Stimulated activated naive B cell treated with anti-CD40 and anti-IgM and Interleukin-4, amounts not matched to agents 10 μg/mL and 1 μg/mL and 100 μg/mL, for 72 hours (primary cell): Measurements from ENCODE around the gene TRPM3.
A peak's percentile ranks its signal among the peaks of the same experiment; 100 is the strongest.

Experiments
- ATAC-seq, 2 donors: fragments of 150-1000 bp; cut with Tn5 transposase; replicated peaks; 2 replicates each; pipeline ENCODE4 v1.10.0; 2021; ENCODE audit warnings: moderate library complexity in 1 of 2
- DNase-seq: peaks from one replicate; pipeline ENCODE4 v3.0.0; 2021
- H3K27ac Mint-ChIP-seq: one replicate; pipeline ENCODE4 v1.8.0; 2022; ENCODE audit warnings: mild to moderate bottlenecking, mixed read lengths
- H3K27me3 Mint-ChIP-seq, 2 donors: one replicate each; pipeline ENCODE4 v1.8.0; 2022; ENCODE audit warnings: mixed read lengths in 2 of 2
- H3K36me3 Mint-ChIP-seq, 2 donors: one replicate each; pipeline ENCODE4 v1.8.0; 2022; ENCODE audit warnings: mixed read lengths in 2 of 2, mild to moderate bottlenecking in 1 of 2
- H3K4me1 Mint-ChIP-seq, 2 donors: one replicate each; pipeline ENCODE4 v1.8.0; 2022; ENCODE audit warnings: mixed read lengths in 2 of 2, mild to moderate bottlenecking in 1 of 2
- H3K4me3 Mint-ChIP-seq, 2 donors: one replicate each; pipeline ENCODE4 v1.8.0; 2022; ENCODE audit warnings: mild to moderate bottlenecking in 2 of 2, mixed read lengths in 2 of 2, moderate library complexity in 1 of 2
- H3K9me3 Mint-ChIP-seq, 2 donors: one replicate each; pipeline ENCODE4 v1.8.0; 2022; ENCODE audit warnings: mixed read lengths in 2 of 2, mild to moderate bottlenecking in 1 of 2

The TRPM3 gene

GRCh38 chr9:70561786-70562395, 559.5 kb downstream of the TRPM3 start:
- H3K27me3 Mint-ChIP-seq = no peaks in the 10 kb centered on the region
- DNase-seq = no peak

GRCh38 chr9:70561111-70561510, 560.3 kb downstream of the TRPM3 start:
- DNase-seq = no peak
- Mint-ChIP-seq H3K4me1 (peaks cover 26 to 41% of the 10 kb centered on the region in 2 donors), H3K9me3 (no peaks in the 10 kb centered on the region), H3K36me3 (no peaks in the 10 kb centered on the region), H3K27me3 (no peaks in the 10 kb centered on the region), H3K27ac (no peak overlapping the region), H3K4me3 (no peak overlapping the region)
- no peak for ATAC-seq

More at GRCh38 chr9:70561786-70562395, 559.5 kb downstream of the TRPM3 start:
- H3K27ac Mint-ChIP-seq = no peak overlapping the region
- H3K4me1 Mint-ChIP-seq = peaks cover 26 to 40% of the 10 kb centered on the region in 2 donors
- no peak for ATAC-seq
- H3K4me3 Mint-ChIP-seq = no peak overlapping the region
- H3K9me3 Mint-ChIP-seq = no peaks in the 10 kb centered on the region
- no peaks in the 10 kb centered on the region for H3K36me3 Mint-ChIP-seq

- H3K36me3 Mint-ChIP-seq = no peaks in the 10 kb centered on the region
- H3K4me1 Mint-ChIP-seq = peaks cover 23 to 41% of the 10 kb centered on the region in 2 donors
- no peak overlapping the region for H3K4me3 Mint-ChIP-seq
- no peak overlapping the region for H3K27ac Mint-ChIP-seq
- ATAC-seq (no peak), DNase-seq (no peak)
- H3K9me3 Mint-ChIP-seq = no peaks in the 10 kb centered on the region
- peaks cover 0 to 6% of the 10 kb centered on the region in 2 donors for H3K27me3 Mint-ChIP-seq
Measured at GRCh38 chr9:70559102-70559501, 562.3 kb downstream of the TRPM3 start.

GRCh38 chr9:70557661-70558369, 563.6 kb downstream of the TRPM3 start:
- Mint-ChIP-seq H3K4me3 (no peak overlapping the region), H3K27me3 (peaks cover 0 to 6% of the 10 kb centered on the region in 2 donors), H3K36me3 (no peaks in the 10 kb centered on the region), H3K9me3 (no peaks in the 10 kb centered on the region), H3K27ac (no peak overlapping the region), H3K4me1 (peaks cover 13 to 28% of the 10 kb centered on the region in 2 donors)
- ATAC-seq = peak; percentile 98 to 99
- no peak for DNase-seq

GRCh38 chr9:70556771-70557170, 564.6 kb downstream of the TRPM3 start:
- DNase-seq (no peak), ATAC-seq (no peak)
- Mint-ChIP-seq H3K27me3 (peaks cover 0 to 6% of the 10 kb centered on the region in 2 donors), H3K9me3 (no peaks in the 10 kb centered on the region), H3K27ac (no peak overlapping the region), H3K36me3 (no peaks in the 10 kb centered on the region), H3K4me3 (no peak overlapping the region), H3K4me1 (peaks cover 11 to 25% of the 10 kb centered on the region in 2 donors)

- DNase-seq = no peak
- Mint-ChIP-seq H3K9me3 (no peaks in the 10 kb centered on the region), H3K27ac (no peak overlapping the region), H3K36me3 (no peaks in the 10 kb centered on the region), H3K4me3 (no peak overlapping the region), H3K4me1 (peaks cover 11 to 25% of the 10 kb centered on the region in 2 donors), H3K27me3 (peaks cover 0 to 6% of the 10 kb centered on the region in 2 donors)
- no peak for ATAC-seq
Measured at GRCh38 chr9:70554881-70555280, 566.5 kb downstream of the TRPM3 start.

- DNase-seq (no peak), ATAC-seq (no peak)
- no peak overlapping the region for H3K27ac Mint-ChIP-seq
- H3K36me3 Mint-ChIP-seq = no peaks in the 10 kb centered on the region
- H3K4me1 Mint-ChIP-seq = peaks cover 11 to 25% of the 10 kb centered on the region in 2 donors
- no peak overlapping the region for H3K4me3 Mint-ChIP-seq
- H3K9me3 Mint-ChIP-seq = no peaks in the 10 kb centered on the region
- peaks cover 0 to 6% of the 10 kb centered on the region in 2 donors for H3K27me3 Mint-ChIP-seq
Measured at GRCh38 chr9:70553707-70554673, 567.4 kb downstream of the TRPM3 start.

GRCh38 chr9:70552561-70552960, 568.9 kb downstream of the TRPM3 start:
- Mint-ChIP-seq H3K9me3 (no peaks in the 10 kb centered on the region), H3K27ac (no peak overlapping the region), H3K4me1 (peaks cover 6 to 15% of the 10 kb centered on the region in 2 donors), H3K27me3 (peaks cover 0 to 6% of the 10 kb centered on the region in 2 donors), H3K36me3 (no peaks in the 10 kb centered on the region), H3K4me3 (no peak overlapping the region)
- no peak for ATAC-seq
- DNase-seq = no peak

GRCh38 chr9:70551801-70552200, 569.6 kb downstream of the TRPM3 start:
- no peak overlapping the region for H3K4me3 Mint-ChIP-seq
- no peak for DNase-seq
- H3K9me3 Mint-ChIP-seq = no peaks in the 10 kb centered on the region
- H3K4me1 Mint-ChIP-seq = peaks cover 3 to 7% of the 10 kb centered on the region in 2 donors
- ATAC-seq = no peak
- H3K27ac Mint-ChIP-seq = no peak overlapping the region
- H3K36me3 Mint-ChIP-seq = no peaks in the 10 kb centered on the region
- H3K27me3 Mint-ChIP-seq = peaks cover 0 to 6% of the 10 kb centered on the region in 2 donors

- H3K4me1 Mint-ChIP-seq = peaks cover 3 to 7% of the 10 kb centered on the region in 2 donors
- H3K27me3 Mint-ChIP-seq = peaks cover 0 to 6% of the 10 kb centered on the region in 2 donors
- no peak overlapping the region for H3K4me3 Mint-ChIP-seq
- H3K9me3 Mint-ChIP-seq = no peaks in the 10 kb centered on the region
- H3K36me3 Mint-ChIP-seq = no peaks in the 10 kb centered on the region
- DNase-seq = no peak
- ATAC-seq = no peak
- no peak overlapping the region for H3K27ac Mint-ChIP-seq
Measured at GRCh38 chr9:70551396-70551795, 570.0 kb downstream of the TRPM3 start.

GRCh38 chr9:70549926-70550325, 571.5 kb downstream of the TRPM3 start:
- peaks cover 0 to 2% of the 10 kb centered on the region in 2 donors for H3K27me3 Mint-ChIP-seq
- DNase-seq = no peak

GRCh38 chr9:70542311-70542931, 579.0 kb downstream of the TRPM3 start:
- no peak overlapping the region for H3K27ac Mint-ChIP-seq
- peaks cover 0 to 11% of the 10 kb centered on the region in 2 donors for H3K27me3 Mint-ChIP-seq
- no peaks in the 10 kb centered on the region for H3K4me1 Mint-ChIP-seq
- H3K36me3 Mint-ChIP-seq = no peaks in the 10 kb centered on the region
- H3K4me3 Mint-ChIP-seq = no peak overlapping the region
- no peak for DNase-seq
- ATAC-seq = no peak
- no peaks in the 10 kb centered on the region for H3K9me3 Mint-ChIP-seq

More at GRCh38 chr9:70549926-70550325, 571.5 kb downstream of the TRPM3 start:
- no peaks in the 10 kb centered on the region for H3K36me3 Mint-ChIP-seq
- no peak overlapping the region for H3K4me3 Mint-ChIP-seq
- H3K27ac Mint-ChIP-seq = no peak overlapping the region
- H3K9me3 Mint-ChIP-seq = no peaks in the 10 kb centered on the region
- ATAC-seq = no peak
- H3K4me1 Mint-ChIP-seq = peaks cover 0 to 2% of the 10 kb centered on the region in 2 donors

GRCh38 chr9:70540016-70540415, 581.4 kb downstream of the TRPM3 start:
- H3K4me3 Mint-ChIP-seq = no peak overlapping the region
- no peaks in the 10 kb centered on the region for H3K4me1 Mint-ChIP-seq
- peaks cover 0 to 11% of the 10 kb centered on the region in 2 donors for H3K27me3 Mint-ChIP-seq
- no peak for ATAC-seq
- H3K9me3 Mint-ChIP-seq = no peaks in the 10 kb centered on the region
- H3K36me3 Mint-ChIP-seq = no peaks in the 10 kb centered on the region
- no peak overlapping the region for H3K27ac Mint-ChIP-seq
- DNase-seq = no peak

GRCh38 chr9:70539526-70539925, 581.9 kb downstream of the TRPM3 start:
- H3K9me3 Mint-ChIP-seq = no peaks in the 10 kb centered on the region
- ATAC-seq = no peak
- H3K27ac Mint-ChIP-seq = peak overlapping the region; percentile 1

More at GRCh38 chr9:70539526-70539925, 581.9 kb downstream of the TRPM3 start:
- Mint-ChIP-seq H3K4me3 (no peak overlapping the region), H3K4me1 (no peaks in the 10 kb centered on the region), H3K27me3 (peaks cover 0 to 11% of the 10 kb centered on the region in 2 donors), H3K36me3 (no peaks in the 10 kb centered on the region)
- no peak for DNase-seq
